KOPT-K1 (cell line): ENCODE measurements around the gene TBX15.

Experiments used
- H3K27ac ChIP-seq: fragments of 200-600 bp; sonication (generic); 2 replicates; pipeline ENCODE4 v1.5.1; 2016; ENCODE audit warnings: antibody characterized with exemption, mild to moderate bottlenecking, low read depth, low read length; ENCODE audit not compliant: poor library complexity, severe bottlenecking
- H3K36me3 ChIP-seq: fragments of 200-600 bp; sonication (generic); 2 replicates; pipeline ENCODE4 v1.5.1; 2017; ENCODE audit warnings: antibody characterized with exemption, mild to moderate bottlenecking, low read length, moderate library complexity; ENCODE audit not compliant: insufficient read depth
- H3K9me3 ChIP-seq: fragments of 200-600 bp; sonication (generic); 2 replicates; pipeline ENCODE4 v1.5.1; 2017; ENCODE audit warnings: antibody characterized with exemption, low read length, mild to moderate bottlenecking; ENCODE audit not compliant: insufficient read depth, poor library complexity, severe bottlenecking

TBX15 gene

DNA sequence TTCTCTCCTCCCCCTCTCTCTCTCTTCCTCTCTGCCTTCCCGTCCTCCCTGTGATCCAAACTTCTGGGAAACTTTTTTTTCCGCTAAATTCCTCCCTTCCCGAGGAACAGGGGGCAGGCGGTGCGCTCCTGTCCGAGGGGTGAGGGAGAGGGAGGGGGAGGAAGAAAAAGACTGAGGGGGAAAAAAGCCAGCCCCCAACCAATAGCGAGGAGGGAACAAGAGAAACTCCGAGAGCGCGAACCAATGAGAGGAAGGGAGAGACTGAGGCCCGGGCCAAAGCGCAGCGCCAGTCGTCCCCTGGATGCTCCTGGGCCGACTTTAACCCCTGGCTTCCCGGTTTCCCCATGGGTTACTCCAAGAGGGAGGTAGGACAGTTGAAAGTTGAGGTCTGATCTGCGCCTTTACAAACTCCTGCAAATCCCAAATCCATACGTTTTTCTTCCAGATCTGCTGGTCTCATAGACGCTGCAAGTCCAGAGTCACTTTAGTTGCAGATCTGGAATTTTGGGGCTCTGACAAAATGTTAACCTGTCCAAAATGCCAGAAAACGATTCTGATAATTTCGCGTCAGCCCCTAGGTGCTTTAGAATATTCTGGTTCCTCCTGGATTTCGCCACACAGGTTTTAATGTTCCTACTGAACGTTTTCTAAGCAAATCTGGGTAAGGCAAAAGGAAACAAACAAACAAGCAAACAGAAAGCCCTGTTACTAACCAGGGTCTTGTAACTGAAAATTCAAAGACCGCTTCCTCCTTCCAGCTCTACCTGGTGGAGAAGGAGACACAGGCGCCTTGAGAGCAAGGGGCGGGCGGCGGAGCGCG is at the start of gene TBX15:
TBX15 (minus strand) TSS at position 158 of the 820 bp plus-strand sequence. CDS start 548 bp downstream, outside the sequence.
- H3K9me3 ChIP-seq: peaks cover 22% of the 10 kb centered on the region
- no peak within 1 kb of the TSS for H3K27ac ChIP-seq
- H3K36me3 ChIP-seq: no peaks in the 10 kb centered on the region

DNA sequence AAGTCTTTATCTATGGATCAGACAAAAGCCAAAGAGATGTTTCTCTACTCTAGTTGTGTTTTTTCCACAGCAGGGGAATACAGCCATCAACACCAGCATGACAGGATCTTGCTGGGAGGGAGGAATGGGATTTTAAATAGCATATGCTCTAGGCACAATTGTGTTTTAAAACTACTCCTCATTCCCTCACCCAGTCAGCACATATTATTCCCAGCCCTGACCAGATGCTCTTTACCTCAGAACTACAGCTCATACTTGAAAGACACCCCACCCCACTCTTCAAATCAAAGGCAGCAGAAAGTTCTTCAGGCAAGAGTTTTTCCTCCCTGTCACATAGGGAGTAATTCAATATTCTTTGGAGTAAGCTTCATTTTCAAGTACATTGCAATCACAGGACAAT is 46.2 kb upstream of the TBX15 start:
- H3K36me3 ChIP-seq: peaks cover 11% of the 10 kb centered on the region; the same call in 1 of the 2 replicates

DNA sequence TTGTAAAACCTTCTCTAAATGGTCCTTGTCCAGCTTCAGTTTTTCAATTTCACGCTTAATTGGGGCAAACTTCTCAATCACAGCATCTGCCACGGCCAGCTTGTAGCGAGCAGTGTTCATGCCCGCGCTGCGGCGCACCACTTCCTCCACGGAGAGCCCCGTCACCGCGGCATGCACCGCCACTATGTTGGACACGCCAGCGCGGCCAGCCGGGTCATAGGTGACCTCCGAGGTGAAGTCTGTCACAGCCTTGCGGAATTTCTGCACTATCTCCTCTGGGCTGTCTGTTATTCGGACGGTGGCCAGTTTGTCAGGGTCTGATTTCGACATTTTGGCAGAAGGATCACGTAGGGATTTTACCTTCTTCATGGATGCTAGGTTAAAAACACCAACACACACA is 44.8 kb upstream of the TBX15 start:
- H3K36me3 ChIP-seq: peaks cover 11% of the 10 kb centered on the region; the same call in 1 of the 2 replicates
- H3K9me3 ChIP-seq: no peaks in the 10 kb centered on the region
- no peak overlapping the region for H3K27ac ChIP-seq

More for the DNA sequence above, 46.2 kb upstream of the TBX15 start:
- no peak overlapping the region for H3K27ac ChIP-seq
- H3K9me3 ChIP-seq: no peaks in the 10 kb centered on the region

GRCh38 chr1:119027759-119028158 is 39.6 kb upstream of the TBX15 start:
- Histone ChIP-seq H3K36me3 (peaks cover 5% of the 10 kb centered on the region; the same call in 1 of the 2 replicates), H3K9me3 (no peaks in the 10 kb centered on the region), H3K27ac (no peak overlapping the region)

DNA sequence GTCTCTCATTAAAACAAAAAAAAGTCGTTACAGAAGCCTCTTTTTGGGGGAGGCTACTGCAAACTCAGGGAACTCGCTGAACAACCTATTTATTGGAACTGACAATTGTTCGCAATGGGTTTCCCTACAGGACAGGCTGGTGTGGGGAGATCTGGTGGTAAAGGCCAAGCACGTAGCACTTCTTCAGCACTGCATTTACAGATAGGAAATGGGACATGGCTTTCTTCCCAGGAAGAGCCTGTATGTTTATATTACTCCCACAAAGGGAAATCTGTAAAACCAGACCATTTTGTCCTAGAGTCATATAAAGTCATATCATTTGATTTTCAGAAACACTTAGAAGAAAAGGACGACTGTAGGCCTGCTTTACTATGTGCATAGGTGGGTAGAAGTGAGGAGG is 38.8 kb upstream of the TBX15 start:
- H3K36me3 ChIP-seq: no peaks in the 10 kb centered on the region

GRCh38 chr1:119015547-119015946 is 27.4 kb upstream of the TBX15 start:
- Histone ChIP-seq H3K36me3 (no peaks in the 10 kb centered on the region), H3K27ac (no peak overlapping the region), H3K9me3 (no peaks in the 10 kb centered on the region)

More for the DNA sequence above, 38.8 kb upstream of the TBX15 start:
- Histone ChIP-seq H3K27ac (no peak overlapping the region), H3K9me3 (no peaks in the 10 kb centered on the region)

DNA sequence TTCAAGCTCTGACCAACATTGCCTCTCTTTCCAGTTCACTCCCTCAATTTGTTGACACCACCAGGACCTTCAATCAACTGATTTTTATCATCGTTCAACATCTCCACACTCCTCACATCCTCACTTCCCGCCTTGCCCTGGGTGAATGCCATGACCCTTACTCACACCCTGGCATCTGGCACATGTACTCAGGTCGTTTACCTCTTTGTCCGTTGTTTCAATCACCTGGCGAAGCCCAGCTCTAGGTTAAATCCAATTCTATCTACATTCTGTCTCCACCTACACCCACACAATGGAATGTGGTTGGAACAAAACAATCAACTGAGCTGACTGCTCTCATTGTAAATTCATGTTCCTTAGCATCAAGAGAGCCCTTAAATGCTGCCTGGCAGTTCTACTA is 24.2 kb upstream of the TBX15 start:
- no peak overlapping the region for H3K27ac ChIP-seq

DNA sequence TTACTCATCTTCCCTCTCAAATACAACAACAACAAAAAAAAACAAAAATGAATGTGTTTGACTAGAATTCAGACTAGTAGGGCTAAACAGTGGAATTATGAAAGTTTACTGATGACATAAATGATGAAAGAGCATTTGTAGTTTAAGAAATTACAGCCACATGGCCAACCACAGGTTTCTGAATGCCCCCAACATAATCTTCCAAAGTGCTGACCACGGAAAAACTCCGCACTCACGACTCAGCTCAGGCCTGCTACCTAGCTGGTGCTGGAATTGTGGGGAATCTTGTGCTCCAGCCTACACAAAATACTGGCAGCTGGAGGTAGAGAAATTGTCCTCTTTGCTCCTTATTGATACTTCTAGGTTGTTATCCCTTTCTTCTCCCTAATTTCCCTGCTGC is 23.6 kb upstream of the TBX15 start:
- Histone ChIP-seq H3K36me3 (no peaks in the 10 kb centered on the region), H3K9me3 (peaks cover 13% of the 10 kb centered on the region), H3K27ac (no peak overlapping the region)

More for the DNA sequence above, 24.2 kb upstream of the TBX15 start:
- Histone ChIP-seq H3K9me3 (peaks cover 6% of the 10 kb centered on the region), H3K36me3 (no peaks in the 10 kb centered on the region)

DNA sequence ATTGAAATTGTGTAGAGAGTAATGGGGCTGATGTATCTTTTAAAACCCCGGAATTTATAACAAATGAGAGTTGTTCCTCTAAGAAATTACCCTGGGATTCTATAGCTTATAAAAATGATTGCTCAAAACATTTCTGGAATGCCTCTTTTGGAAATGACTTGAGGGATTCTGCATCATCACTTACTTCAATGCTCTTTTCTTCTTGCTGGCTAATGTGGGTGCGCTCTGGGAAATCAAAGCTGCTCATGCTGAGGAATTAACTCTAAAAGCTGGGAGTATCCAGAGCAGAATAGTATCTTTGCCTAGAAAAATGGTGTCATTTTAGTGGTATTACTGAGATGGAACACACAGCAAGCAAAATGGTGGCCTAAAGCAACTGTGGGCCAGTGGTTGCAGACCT is 23.0 kb upstream of the TBX15 start:
- no peaks in the 10 kb centered on the region for H3K36me3 ChIP-seq
- peaks cover 14% of the 10 kb centered on the region for H3K9me3 ChIP-seq
- H3K27ac ChIP-seq: no peak overlapping the region

DNA sequence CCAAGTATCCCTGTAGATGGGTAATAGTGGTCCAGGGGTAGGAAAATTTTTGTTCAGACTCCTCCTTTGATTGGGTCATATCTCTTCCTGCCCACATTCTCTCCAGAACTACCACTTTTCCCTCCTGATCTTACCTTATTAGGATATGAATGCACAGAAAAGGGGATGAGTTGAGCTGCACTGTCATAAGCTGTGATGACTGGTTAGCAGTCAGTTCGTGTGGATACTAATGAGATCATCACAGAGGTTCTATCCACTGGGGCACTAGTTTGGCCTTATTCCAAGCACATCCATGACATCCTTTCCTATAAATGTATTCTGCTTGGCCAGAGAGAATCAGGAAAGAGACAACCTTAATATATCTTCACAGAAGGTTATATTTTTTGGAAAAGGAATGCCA is 22.1 kb upstream of the TBX15 start:
- H3K36me3 ChIP-seq: no peaks in the 10 kb centered on the region
- H3K9me3 ChIP-seq: peaks cover 14% of the 10 kb centered on the region

DNA sequence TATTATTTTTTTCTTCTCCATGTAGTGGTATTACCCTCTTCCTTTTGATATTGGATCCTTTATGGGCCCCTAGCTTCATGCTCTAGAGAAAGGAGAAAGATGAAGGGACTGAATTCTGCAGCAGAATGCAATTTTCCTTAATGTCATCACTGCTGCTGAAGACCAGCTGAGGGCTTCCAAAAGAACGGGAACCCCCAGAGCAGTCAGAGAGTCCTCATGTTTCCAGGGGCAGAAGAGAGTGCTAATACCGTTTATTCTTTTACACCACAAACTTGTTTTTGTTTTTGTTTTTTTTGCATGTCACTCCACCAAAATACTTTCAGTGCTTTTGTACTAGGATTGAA is 21.1 kb upstream of the TBX15 start:
- no peaks in the 10 kb centered on the region for H3K36me3 ChIP-seq
- H3K9me3 ChIP-seq: peaks cover 14% of the 10 kb centered on the region
- H3K27ac ChIP-seq: no peak overlapping the region

More for the DNA sequence above, 22.1 kb upstream of the TBX15 start:
- H3K27ac ChIP-seq: no peak overlapping the region

GRCh38 chr1:119008483-119009311 is 20.6 kb upstream of the TBX15 start:
- no peak overlapping the region for H3K27ac ChIP-seq
- peaks cover 14% of the 10 kb centered on the region for H3K9me3 ChIP-seq
- H3K36me3 ChIP-seq: no peaks in the 10 kb centered on the region

GRCh38 chr1:119007670-119008482 is 19.7 kb upstream of the TBX15 start:
- Histone ChIP-seq H3K36me3 (no peaks in the 10 kb centered on the region), H3K9me3 (peaks cover 14% of the 10 kb centered on the region), H3K27ac (no peak overlapping the region)

- Histone ChIP-seq H3K36me3 (no peaks in the 10 kb centered on the region), H3K9me3 (peaks cover 14% of the 10 kb centered on the region), H3K27ac (no peak overlapping the region)
Measured at GRCh38 chr1:119007339-119007669, 19.2 kb upstream of the TBX15 start.
